ENCODE data around the gene SH3RF3. TPM values are rescaled to one million over a fixed set of nuclear protein-coding genes. Genes with fewer than 3 reads are reported as not detected.

The SH3RF3 gene
- total RNA-seq, 1 experiment from 2014 or later = 0.34 TPM

GRCh38 chr2:109523121-109523520 is 394.1 kb downstream of the SH3RF3 start:
- H3K9me2 ChIP-seq (replicated peaks; ENCODE audit: insufficient read depth, low read length) = no peaks in the 10 kb centered on the region
- H3K27ac ChIP-seq (ENCODE audit: low read length) = no peak overlapping the region
- H4K20me1 ChIP-seq (ENCODE audit: insufficient read depth, low read depth, low read length) = no peaks in the 10 kb centered on the region
- no peak overlapping the region for H3K9ac ChIP-seq (ENCODE audit: low read length)
- no peak overlapping the region for H3K4me3 ChIP-seq (ENCODE audit: low read length)
- peak; percentile 43 for DNase-seq
- no peaks in the 10 kb centered on the region for H3K27me3 ChIP-seq (ENCODE audit: low read length)
- H3K9me3 ChIP-seq (ENCODE audit: low read length) = no peaks in the 10 kb centered on the region
- no peak overlapping the region for H2AFZ ChIP-seq (ENCODE audit: low read length)
- peaks cover 9% of the 10 kb centered on the region for H3K4me1 ChIP-seq (ENCODE audit: low read length)
- no peak overlapping the region for H3K4me2 ChIP-seq (ENCODE audit: low read depth, low read length, poor library complexity, severe bottlenecking)
- no peaks in the 10 kb centered on the region for H3K36me3 ChIP-seq (ENCODE audit: insufficient read depth, low read length)
- no peaks in the 10 kb centered on the region for H3K79me2 ChIP-seq (ENCODE audit: low read length)

DNA sequence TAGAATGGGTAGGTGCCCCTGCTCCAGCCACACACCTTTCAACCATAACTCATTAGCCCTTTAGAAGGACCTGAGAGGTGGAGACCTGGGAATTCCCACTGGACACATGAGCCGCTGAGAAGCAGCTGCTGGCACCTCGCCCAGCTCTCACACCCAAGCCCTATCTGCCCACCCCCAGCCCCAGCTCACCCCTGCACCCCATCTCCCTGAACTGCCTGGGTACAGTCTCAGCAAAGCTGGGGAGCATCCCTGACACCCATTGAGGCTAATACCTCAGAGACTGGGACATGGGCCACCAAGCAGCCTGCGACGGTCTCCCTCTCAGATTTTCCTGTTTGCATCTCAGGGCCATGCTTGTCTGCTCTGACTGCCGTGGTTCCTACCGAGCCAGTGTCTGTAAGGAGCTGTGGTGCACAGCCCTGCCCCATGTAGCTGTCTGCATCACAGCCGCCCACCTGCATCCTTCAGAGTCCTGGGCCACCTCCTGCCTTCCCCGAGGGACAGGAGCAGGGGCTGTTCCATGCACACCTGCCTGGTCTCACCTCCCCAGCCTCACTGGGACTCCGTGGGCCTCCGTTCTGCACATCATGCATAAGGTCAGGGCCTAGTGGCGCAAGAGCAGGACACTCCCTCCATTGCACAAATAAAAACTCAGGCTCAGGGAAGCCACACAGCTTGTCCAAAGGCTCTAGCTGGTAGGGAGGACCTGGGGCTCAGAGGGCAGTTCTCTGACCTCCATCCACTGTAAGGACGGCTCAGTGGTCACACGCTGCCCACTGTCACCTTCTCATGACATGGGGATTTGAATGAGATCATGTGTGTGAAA is 394.7 kb downstream of the SH3RF3 start:
- no peaks in the 10 kb centered on the region for H3K79me2 ChIP-seq (ENCODE audit: low read length)
- H3K9me3 ChIP-seq (ENCODE audit: low read length) = no peaks in the 10 kb centered on the region

GRCh38 chr2:109525836-109526235 is 396.8 kb downstream of the SH3RF3 start:
- no peak for DNase-seq
- no peaks in the 10 kb centered on the region for H3K9me3 ChIP-seq (ENCODE audit: low read length)
- no peaks in the 10 kb centered on the region for H3K79me2 ChIP-seq (ENCODE audit: low read length)
- no peak overlapping the region for H3K9ac ChIP-seq (ENCODE audit: low read length)
- no peak overlapping the region for H2AFZ ChIP-seq (ENCODE audit: low read length)
- H3K9me2 ChIP-seq (replicated peaks; ENCODE audit: insufficient read depth, low read length) = no peaks in the 10 kb centered on the region
- no peak overlapping the region for H3K27ac ChIP-seq (ENCODE audit: low read length)
- no peaks in the 10 kb centered on the region for H4K20me1 ChIP-seq (ENCODE audit: insufficient read depth, low read depth, low read length)
- no peak overlapping the region for H3K4me3 ChIP-seq (ENCODE audit: low read length)
- peaks cover 9% of the 10 kb centered on the region for H3K4me1 ChIP-seq (ENCODE audit: low read length)
- no peaks in the 10 kb centered on the region for H3K36me3 ChIP-seq (ENCODE audit: insufficient read depth, low read length)
- no peak overlapping the region for H3K4me2 ChIP-seq (ENCODE audit: low read depth, low read length, poor library complexity, severe bottlenecking)
- no peaks in the 10 kb centered on the region for H3K27me3 ChIP-seq (ENCODE audit: low read length)

More for the DNA sequence above, 394.7 kb downstream of the SH3RF3 start:
- H3K4me3 ChIP-seq (ENCODE audit: low read length) = no peak overlapping the region
- H3K4me2 ChIP-seq (ENCODE audit: low read depth, low read length, poor library complexity, severe bottlenecking) = no peak overlapping the region
- no peak overlapping the region for H2AFZ ChIP-seq (ENCODE audit: low read length)
- peaks cover 9% of the 10 kb centered on the region for H3K4me1 ChIP-seq (ENCODE audit: low read length)
- no peaks in the 10 kb centered on the region for H3K9me2 ChIP-seq (replicated peaks; ENCODE audit: insufficient read depth, low read length)
- no peak for DNase-seq
- no peaks in the 10 kb centered on the region for H3K27me3 ChIP-seq (ENCODE audit: low read length)
- H3K36me3 ChIP-seq (ENCODE audit: insufficient read depth, low read length) = no peaks in the 10 kb centered on the region
- no peak overlapping the region for H3K9ac ChIP-seq (ENCODE audit: low read length)
- H3K27ac ChIP-seq (ENCODE audit: low read length) = no peak overlapping the region
- no peaks in the 10 kb centered on the region for H4K20me1 ChIP-seq (ENCODE audit: insufficient read depth, low read depth, low read length)

GRCh38 chr2:109526442-109526970 is 397.5 kb downstream of the SH3RF3 start:
- H3K4me3 ChIP-seq (ENCODE audit: low read length) = no peak overlapping the region
- H3K9ac ChIP-seq (ENCODE audit: low read length) = no peak overlapping the region
- no peaks in the 10 kb centered on the region for H3K9me3 ChIP-seq (ENCODE audit: low read length)
- H3K79me2 ChIP-seq (ENCODE audit: low read length) = no peaks in the 10 kb centered on the region
- H2AFZ ChIP-seq (ENCODE audit: low read length) = no peak overlapping the region
- H3K36me3 ChIP-seq (ENCODE audit: insufficient read depth, low read length) = no peaks in the 10 kb centered on the region
- no peaks in the 10 kb centered on the region for H3K9me2 ChIP-seq (replicated peaks; ENCODE audit: insufficient read depth, low read length)
- H4K20me1 ChIP-seq (ENCODE audit: insufficient read depth, low read depth, low read length) = no peaks in the 10 kb centered on the region
- DNase-seq = no peak
- H3K27ac ChIP-seq (ENCODE audit: low read length) = no peak overlapping the region
- H3K27me3 ChIP-seq (ENCODE audit: low read length) = no peaks in the 10 kb centered on the region
- H3K4me2 ChIP-seq (ENCODE audit: low read depth, low read length, poor library complexity, severe bottlenecking) = no peak overlapping the region
- peaks cover 9% of the 10 kb centered on the region for H3K4me1 ChIP-seq (ENCODE audit: low read length)

- H3K27ac ChIP-seq (ENCODE audit: low read length) = no peak overlapping the region
- H3K36me3 ChIP-seq (ENCODE audit: insufficient read depth, low read length) = no peaks in the 10 kb centered on the region
- H3K9ac ChIP-seq (ENCODE audit: low read length) = no peak overlapping the region
- H4K20me1 ChIP-seq (ENCODE audit: insufficient read depth, low read depth, low read length) = no peaks in the 10 kb centered on the region
- no peaks in the 10 kb centered on the region for H3K9me3 ChIP-seq (ENCODE audit: low read length)
- no peak overlapping the region for H2AFZ ChIP-seq (ENCODE audit: low read length)
- no peaks in the 10 kb centered on the region for H3K9me2 ChIP-seq (replicated peaks; ENCODE audit: insufficient read depth, low read length)
- no peak overlapping the region for H3K4me3 ChIP-seq (ENCODE audit: low read length)
- no peak for DNase-seq
- no peaks in the 10 kb centered on the region for H3K79me2 ChIP-seq (ENCODE audit: low read length)
- H3K27me3 ChIP-seq (ENCODE audit: low read length) = no peaks in the 10 kb centered on the region
- H3K4me1 ChIP-seq (ENCODE audit: low read length) = peaks cover 9% of the 10 kb centered on the region
- H3K4me2 ChIP-seq (ENCODE audit: low read depth, low read length, poor library complexity, severe bottlenecking) = no peak overlapping the region
Measured at GRCh38 chr2:109527079-109527478, 398.1 kb downstream of the SH3RF3 start.

DNA sequence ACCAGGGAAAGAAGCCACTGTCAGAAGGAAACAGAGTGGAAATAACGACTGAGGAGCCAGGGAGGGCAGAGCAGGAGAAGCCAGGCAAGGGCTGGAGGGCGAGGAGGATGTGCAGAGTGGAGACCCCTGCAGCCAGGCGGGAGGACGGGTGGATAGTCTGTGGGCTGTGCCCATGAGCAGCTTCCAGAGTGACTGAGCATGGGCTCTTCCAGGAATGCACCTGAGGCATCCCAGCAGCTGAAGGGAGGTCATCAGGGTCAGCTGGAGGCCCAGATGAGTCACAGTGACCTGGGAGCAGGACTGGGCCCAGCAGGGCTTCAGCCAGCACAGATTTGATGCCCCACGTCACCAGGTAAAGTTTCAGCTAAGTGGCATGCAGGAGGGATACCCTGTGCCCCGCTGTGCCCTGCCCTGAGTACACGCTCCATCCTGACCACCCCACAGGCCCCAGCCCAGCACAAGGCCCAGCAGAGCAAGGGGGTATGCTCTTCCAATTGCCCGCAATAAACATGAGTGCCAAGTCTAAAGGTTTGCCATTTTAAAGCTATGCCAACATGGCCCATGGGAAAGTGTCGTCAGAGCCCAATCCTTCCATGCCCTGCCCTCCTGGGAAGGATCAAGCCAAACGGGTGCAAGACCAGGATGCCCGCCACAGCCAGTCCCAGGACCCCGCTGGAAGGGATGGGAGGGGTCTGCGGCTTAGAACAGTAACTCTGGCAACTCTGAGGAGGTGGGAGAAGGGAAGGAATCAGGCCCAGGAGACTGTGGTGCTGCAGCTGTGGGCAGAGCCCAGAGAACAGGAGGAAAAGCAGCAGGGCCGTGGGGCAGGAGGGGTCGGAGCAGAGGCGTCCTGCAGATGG is 399.1 kb downstream of the SH3RF3 start:
- H3K4me2 ChIP-seq (ENCODE audit: low read depth, low read length, poor library complexity, severe bottlenecking) = no peak overlapping the region
- H3K4me1 ChIP-seq (ENCODE audit: low read length) = peaks cover 4% of the 10 kb centered on the region
- no peaks in the 10 kb centered on the region for H4K20me1 ChIP-seq (ENCODE audit: insufficient read depth, low read depth, low read length)
- DNase-seq = no peak
- no peaks in the 10 kb centered on the region for H3K36me3 ChIP-seq (ENCODE audit: insufficient read depth, low read length)
- no peak overlapping the region for H3K4me3 ChIP-seq (ENCODE audit: low read length)
- H3K27me3 ChIP-seq (ENCODE audit: low read length) = no peaks in the 10 kb centered on the region
- no peaks in the 10 kb centered on the region for H3K79me2 ChIP-seq (ENCODE audit: low read length)
- no peak overlapping the region for H3K9ac ChIP-seq (ENCODE audit: low read length)
- H3K9me3 ChIP-seq (ENCODE audit: low read length) = no peaks in the 10 kb centered on the region
- H3K27ac ChIP-seq (ENCODE audit: low read length) = no peak overlapping the region
- no peak overlapping the region for H2AFZ ChIP-seq (ENCODE audit: low read length)
- H3K9me2 ChIP-seq (replicated peaks; ENCODE audit: insufficient read depth, low read length) = no peaks in the 10 kb centered on the region

DNA sequence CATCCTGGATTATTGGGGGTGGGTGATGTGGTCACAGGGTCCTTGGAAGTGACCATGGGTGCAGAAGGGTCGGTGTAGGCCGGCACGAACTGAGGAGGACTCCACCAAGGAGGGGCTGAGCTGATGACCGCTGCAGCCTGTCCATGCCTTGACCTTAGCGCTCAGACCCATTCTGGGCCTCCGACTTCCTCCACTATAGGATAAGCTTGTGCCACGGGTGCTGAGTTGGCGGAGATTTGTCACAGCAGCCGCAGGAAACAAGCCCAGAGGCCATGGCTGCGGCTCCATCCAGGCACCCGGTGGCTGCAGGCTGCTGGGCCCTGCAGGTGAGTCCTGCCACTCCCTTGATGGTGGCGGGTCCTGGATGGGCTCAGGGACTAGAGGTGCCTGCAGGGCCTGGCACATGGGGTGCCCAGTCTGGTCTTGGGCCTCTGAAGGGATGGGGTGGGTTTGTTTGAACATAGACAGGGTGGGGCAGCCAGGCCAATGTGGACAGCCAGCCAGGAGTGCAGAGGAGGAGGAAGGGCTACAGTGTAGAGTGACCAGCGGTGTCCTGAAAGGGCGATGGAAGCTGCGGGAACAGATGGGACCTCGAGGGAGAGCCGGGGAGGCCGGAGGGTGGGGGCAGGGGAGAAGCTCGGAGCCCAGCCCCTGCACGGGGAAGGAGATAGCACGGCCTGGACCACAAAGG is 400.0 kb downstream of the SH3RF3 start:
- H3K27ac ChIP-seq (ENCODE audit: low read length) = no peak overlapping the region
- no peak overlapping the region for H3K4me3 ChIP-seq (ENCODE audit: low read length)
- no peaks in the 10 kb centered on the region for H4K20me1 ChIP-seq (ENCODE audit: insufficient read depth, low read depth, low read length)

More for the DNA sequence above, 400.0 kb downstream of the SH3RF3 start:
- H3K36me3 ChIP-seq (ENCODE audit: insufficient read depth, low read length) = no peaks in the 10 kb centered on the region
- no peaks in the 10 kb centered on the region for H3K4me1 ChIP-seq (ENCODE audit: low read length)
- no peak for DNase-seq
- H3K79me2 ChIP-seq (ENCODE audit: low read length) = no peaks in the 10 kb centered on the region
- H3K9me2 ChIP-seq (replicated peaks; ENCODE audit: insufficient read depth, low read length) = no peaks in the 10 kb centered on the region
- H3K9ac ChIP-seq (ENCODE audit: low read length) = no peak overlapping the region
- no peaks in the 10 kb centered on the region for H3K27me3 ChIP-seq (ENCODE audit: low read length)
- H3K4me2 ChIP-seq (ENCODE audit: low read depth, low read length, poor library complexity, severe bottlenecking) = no peak overlapping the region
- no peaks in the 10 kb centered on the region for H3K9me3 ChIP-seq (ENCODE audit: low read length)
- no peak overlapping the region for H2AFZ ChIP-seq (ENCODE audit: low read length)
